WTC11 (cell line): Measurements from ENCODE around the gene PLCH2. TPM values are rescaled to one million over a fixed set of nuclear protein-coding genes. Genes with fewer than 3 reads are reported as not detected.
A peak's percentile ranks its signal among the peaks of the same experiment; 100 is the strongest.

ENCODE experiments used
- ATAC-seq: fragments of 200-7000 bp; cut with Tn5 transposase; 2 replicates; pipeline ENCODE4 v1.10.0; 2021; ENCODE audit warnings: mild to moderate bottlenecking, moderate library complexity
- CTCF ChIA-PET: fragments of 300-600 bp; sonication (Branson Sonifier 250); formaldehyde crosslinking; loops from one replicate; lab custom pipeline; 2021; ENCODE audit warnings: antibody characterized with exemption; lab: Charles Lee
- POLR2A ChIA-PET: fragments of 350-600 bp; sonication (Branson Sonifier 250); formaldehyde crosslinking; loops from one replicate; lab custom pipeline; 2021; ENCODE audit warnings: antibody characterized with exemption; lab: Charles Lee
- DNase-seq: peaks from one replicate; pipeline ENCODE4 v3.0.0; 2021; ENCODE audit warnings: low spot score
- H3K27ac Mint-ChIP-seq: 2 replicates; pipeline ENCODE4 v1.8.0; 2021; ENCODE audit warnings: mixed read lengths
- H3K27me3 Mint-ChIP-seq: 2 replicates; pipeline ENCODE4 v1.8.0; 2021; ENCODE audit warnings: low read depth, mild to moderate bottlenecking, moderate library complexity, mixed read lengths
- H3K36me3 Mint-ChIP-seq: 2 replicates; pipeline ENCODE4 v1.8.0; 2021; ENCODE audit warnings: mixed read lengths
- H3K4me1 Mint-ChIP-seq: 2 replicates; pipeline ENCODE4 v1.8.0; 2022; ENCODE audit warnings: mixed read lengths
- H3K4me3 Mint-ChIP-seq: 2 replicates; pipeline ENCODE4 v1.8.0; 2021; ENCODE audit warnings: mild to moderate bottlenecking, moderate library complexity, mixed read lengths
- H3K9me3 Mint-ChIP-seq: 2 replicates; pipeline ENCODE4 v1.8.0; 2021; ENCODE audit warnings: mixed read lengths
- NFYB ChIP-seq: sonication (generic); formaldehyde crosslinking; conservative IDR thresholded peaks from 2 replicates; pipeline ENCODE4 v1.8.0; 2022; ENCODE audit warnings: low read depth, missing genetic modification reagents
- SOX15 ChIP-seq: fragments of 250-450 bp; sonication (Bioruptor Pico); IDR thresholded peaks from 2 replicates; pipeline ENCODE4 v1.9.0; 2021; ENCODE audit warnings: mild to moderate bottlenecking
- SP1 ChIP-seq: sonication (generic); formaldehyde crosslinking; conservative IDR thresholded peaks from 2 replicates; pipeline ENCODE4 v1.8.1; 2022; ENCODE audit warnings: missing genetic modification reagents
- TCF7 ChIP-seq: sonication (generic); formaldehyde crosslinking; IDR thresholded peaks from 2 replicates; pipeline ENCODE4 v1.8.0; 2022; ENCODE audit warnings: mild to moderate bottlenecking, low read depth, missing genetic modification reagents, moderate library complexity
- TP53 ChIP-seq: sonication (generic); formaldehyde crosslinking; IDR thresholded peaks from 2 replicates; pipeline ENCODE4 v1.8.1; 2023; ENCODE audit warnings: mild to moderate bottlenecking, missing genetic modification reagents
- ZNF416 ChIP-seq: fragments of 250-450 bp; sonication (Bioruptor Pico); IDR thresholded peaks from 2 replicates; pipeline ENCODE4 v1.9.0; 2021; ENCODE audit warnings: mild to moderate bottlenecking, inconsistent platforms
- total RNA-seq: library from RNA; stranded (reverse); gene quantifications from 3 replicates; pipeline ENCODE4 v1.2.3, GENCODE V29; 2021
- TF ChIP-seq, protein P1 (sequence below): sonication (generic); formaldehyde crosslinking; IDR thresholded peaks from 2 replicates; pipeline ENCODE4 v1.8.1; 2022; ENCODE audit warnings: mild to moderate bottlenecking, moderate library complexity, missing genetic modification reagents

Gene PLCH2
- total RNA-seq, 1 experiment from 2014 or later, result 0.17 TPM

DNA sequence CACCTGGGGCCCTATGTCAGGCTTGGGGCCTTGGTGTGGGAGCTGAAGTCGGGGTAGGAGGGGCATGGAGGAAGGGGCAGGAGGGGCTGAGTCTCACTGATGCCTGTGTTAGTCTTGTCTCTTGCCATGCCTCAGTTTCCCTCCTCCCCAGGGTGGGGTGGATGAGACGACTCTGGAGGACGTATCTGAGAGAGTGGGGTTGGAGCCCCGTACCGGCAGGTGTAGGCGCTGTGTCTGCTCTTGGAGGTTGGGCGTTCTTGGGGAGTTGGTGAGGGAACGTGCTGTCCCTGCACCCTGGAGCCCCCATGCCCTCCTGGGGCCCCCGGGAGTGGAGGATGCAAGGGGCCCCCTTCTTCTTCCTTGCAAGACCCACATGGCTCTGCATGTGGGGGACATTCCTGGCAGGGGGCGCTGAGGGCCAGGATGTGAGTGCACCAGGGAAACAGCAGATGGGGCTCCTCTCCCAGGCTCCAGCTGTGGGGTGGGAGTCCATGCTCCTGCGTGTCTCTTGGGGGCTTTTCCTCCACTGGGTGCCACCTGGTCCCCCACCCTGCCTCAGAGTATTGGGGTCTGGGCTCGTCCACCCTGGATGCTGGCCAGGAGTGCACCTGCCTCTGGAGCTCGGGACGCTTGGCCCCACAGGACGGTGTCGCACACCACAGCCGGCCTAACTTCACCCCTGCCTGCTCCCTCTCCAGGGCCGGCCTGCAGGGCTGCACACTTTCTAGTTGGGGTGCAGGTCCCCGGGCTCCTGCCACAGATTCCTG is 78.7 kb downstream of the PLCH2 start:
- no peak overlapping the region for H3K4me3 Mint-ChIP-seq

More for the DNA sequence above, 78.7 kb downstream of the PLCH2 start:
- POLR2A ChIA-PET, result no interaction called here
- peaks cover 6% of the 10 kb centered on the region; the same call in 1 of the 2 replicates for H3K4me1 Mint-ChIP-seq
- ATAC-seq (no peak; the same call in 1 of the 2 replicates), DNase-seq (peak; percentile 49)
- H3K36me3 Mint-ChIP-seq, result no peaks in the 10 kb centered on the region
- no peaks in the 10 kb centered on the region; the same call in 1 of the 2 replicates for H3K27me3 Mint-ChIP-seq
- CTCF ChIA-PET, result no interaction called here
- H3K27ac Mint-ChIP-seq, result no peak overlapping the region
- no peaks in the 10 kb centered on the region for H3K9me3 Mint-ChIP-seq
- no peak for TF ChIP-seq TCF7 (CRISPR knock-in tag)
- no peak for TF ChIP-seq NFYB (CRISPR knock-in tag)
- TF ChIP-seq, protein P1, sequence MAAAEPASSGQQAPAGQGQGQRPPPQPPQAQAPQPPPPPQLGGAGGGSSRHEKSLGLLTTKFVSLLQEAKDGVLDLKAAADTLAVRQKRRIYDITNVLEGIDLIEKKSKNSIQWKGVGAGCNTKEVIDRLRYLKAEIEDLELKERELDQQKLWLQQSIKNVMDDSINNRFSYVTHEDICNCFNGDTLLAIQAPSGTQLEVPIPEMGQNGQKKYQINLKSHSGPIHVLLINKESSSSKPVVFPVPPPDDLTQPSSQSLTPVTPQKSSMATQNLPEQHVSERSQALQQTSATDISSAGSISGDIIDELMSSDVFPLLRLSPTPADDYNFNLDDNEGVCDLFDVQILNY (CRISPR knock-in tag), result no peak
- no peak for TF ChIP-seq SP1 (CRISPR knock-in tag)
- TF ChIP-seq TP53, result no peak
- no peak for TF ChIP-seq ZNF416 (CRISPR knock-in tag)
- no peak for TF ChIP-seq SOX15 (CRISPR knock-in tag)

Other genes starting within 250 kb of the PLCH2 start
- 75.5 to 88.6 TPM (median 75.6 TPM) in 3 replicates for gene SKI, start 248.0 kb upstream of the PLCH2 start, total RNA-seq
- gene MORN1, start 84.7 kb upstream of the PLCH2 start, total RNA-seq, result 14.5 to 19.7 TPM (median 18.5 TPM) in 3 replicates
- gene RER1, start 84.4 kb upstream of the PLCH2 start, total RNA-seq, result 72.1 to 80.4 TPM (median 79.8 TPM) in 3 replicates
- gene PEX10, start 63.7 kb upstream of the PLCH2 start, total RNA-seq, result 28.6 to 31.7 TPM (median 29.3 TPM) in 3 replicates
- 35.2 to 52.5 TPM (median 36.7 TPM) in 3 replicates for gene PANK4, start 50.3 kb downstream of the PLCH2 start, total RNA-seq
- gene HES5, start 54.0 kb downstream of the PLCH2 start, total RNA-seq, result 0.21 to 0.23 TPM in 2 of 3 replicates, not detected in the other
- 0.73 to 1.1 TPM (median 0.87 TPM) in 3 replicates for gene TNFRSF14, start 80.1 kb downstream of the PLCH2 start, total RNA-seq
- gene PRXL2B, start 110.5 kb downstream of the PLCH2 start, total RNA-seq, result 47.8 to 51.1 TPM (median 50.3 TPM) in 3 replicates
- 0.55 to 0.64 TPM in 2 of 3 replicates, not detected in the other for gene MMEL1, start 156.7 kb downstream of the PLCH2 start, total RNA-seq